Spleen (tissue), 11 donors: Measurements from ENCODE around the gene ANKRD44. TPM values are rescaled to one million over a fixed set of nuclear protein-coding genes. Genes with fewer than 3 reads are reported as not detected.
A peak's percentile ranks its signal among the peaks of the same experiment; 100 is the strongest.

Source experiments
- DNase-seq: peaks from one replicate; pipeline ENCODE4 v3.0.0-alpha.2; 2020
- H3K27ac ChIP-seq, 8 donors: fragments of 200-600 bp; sonication (generic) in 7 of 8; 1 replicate in 4 of 8; 2 replicates in 4 of 8; pipeline versions ENCODE4 v1.5.0 to v1.8.0; 2016 to 2021; ENCODE audit warnings: inconsistent platforms in 4 of 8, mild to moderate bottlenecking in 4 of 8, moderate library complexity in 1 of 8
- H3K27me3 ChIP-seq, 7 donors: fragments of 200-600 bp; sonication (generic) in 6 of 7; replicated peaks in 1 of 7; 1 replicate in 4 of 7; 2 replicates in 3 of 7; pipeline versions ENCODE4 v1.5.0 to v1.8.0; 2016 to 2021; ENCODE audit warnings: inconsistent platforms in 3 of 7, mild to moderate bottlenecking in 1 of 7
- H3K36me3 ChIP-seq, 6 donors: fragments of 200-600 bp; sonication (generic) in 5 of 6; 1 replicate in 4 of 6; 2 replicates in 2 of 6; pipeline versions ENCODE4 v1.5.0 to v1.8.0; 2016 to 2021; ENCODE audit warnings: inconsistent platforms in 2 of 6
- H3K4me1 ChIP-seq, 6 donors: fragments of 200-600 bp; sonication (generic) in 5 of 6; 1 replicate in 3 of 6; 2 replicates in 3 of 6; pipeline versions ENCODE4 v1.5.0 to v1.8.0; 2016 to 2021; ENCODE audit warnings: inconsistent platforms in 3 of 6
- H3K4me3 ChIP-seq, 8 donors: fragments of 200-600 bp; sonication (generic) in 7 of 8; 1 replicate in 4 of 8; 2 replicates in 4 of 8; pipeline versions ENCODE4 v1.5.0 to v1.8.0; 2016 to 2021; ENCODE audit warnings: inconsistent platforms in 4 of 8, mild to moderate bottlenecking in 4 of 8, moderate library complexity in 2 of 8
- H3K9me3 ChIP-seq, 8 donors: fragments of 200-600 bp; sonication (generic) in 7 of 8; 1 replicate in 4 of 8; 2 replicates in 4 of 8; pipeline versions ENCODE4 v1.5.0 to v1.8.0; 2016 to 2021; ENCODE audit warnings: inconsistent platforms in 4 of 8
- CTCF ChIP-seq, 11 experiments: fragments of 200-600 bp in 7 of 11; fragments of 450-650 bp in 4 of 11; sonication (generic) in 4 of 11; IDR thresholded peaks in 8 of 11; conservative IDR thresholded peaks in 3 of 11; 1 replicate in 7 of 11; 2 replicates in 4 of 11; pipeline versions ENCODE4 v1.4.0 to v1.8.0; 2016 to 2021; ENCODE audit warnings: antibody characterized with exemption in 11 of 11, inconsistent platforms in 4 of 11, mild to moderate bottlenecking in 1 of 11
- POLR2A ChIP-seq, 3 donors: fragments of 450-650 bp; IDR thresholded peaks; one replicate each; pipeline ENCODE4 v1.5.1; 2017; ENCODE audit warnings: antibody characterized with exemption in 3 of 3, mild to moderate bottlenecking in 1 of 3
- POLR2AphosphoS5 ChIP-seq, 3 donors: sonication (generic); formaldehyde crosslinking; IDR thresholded peaks; one replicate each; pipeline ENCODE4 v1.5.1; 2017; ENCODE audit warnings: antibody characterized with exemption in 3 of 3
- WGBS, 5 donors: extraction: QIAGEN DNeasy Blood & Tissue Kit in 3 of 5; methylation state at CpG; one replicate each; pipeline versions ENCODE4 v1.1.5 to v1.1.7; 2013 to 2018; 5-methylcytosine and 5-hydroxymethylcytosine counted together
- intact Hi-C: fragments of 100-400 bp; cut with DNase I; formaldehyde crosslinking; loops from one replicate; pipeline ENCODE4 v1.15.0; 2023; ENCODE audit warnings: low total_unique reads
- polyA plus RNA-seq, 3 donors: library from polyadenylated mRNA; stranded (reverse); fragments of 200-250 nt; gene quantifications; one replicate each; pipeline ENCODE4 v1.2.1, GENCODE V29; 2013
- total RNA-seq, 7 donors: library from RNA; depleted of rRNA in 3 of 7; stranded (reverse); fragments of >200 nt in 3 of 7; fragmentation: NEBNext Ultra II Directional in 4 of 7; extraction: Animal tissue kit (Norgen Biotek cat#: 25700) in 4 of 7; gene quantifications; one replicate each; pipeline versions ENCODE4 v1.1.0 to v1.2.1, GENCODE V29; 2016 to 2021
- donor health status: healthy with polysubstance abuse.
- donor health status: DM: no; HTN: no; CAD: no; lungs with moderate emphysema.
- donor health status: DM: no; HTN: no; CAD: no.
- donor health status: Bipolar disorder and iron deficiency.
- donor health status: healthy.
- donor health status: DM: no; HTN: no; CAD: no.
- donor health status: DM: yes; HTN: yes; CAD: no.

The ANKRD44 gene
- total and polyA plus RNA-seq, 10 donors = 16.0 to 183 (median 140) TPM

- H3K9me3 ChIP-seq = no peaks in the 10 kb centered on the region
- no peak for DNase-seq
- WGBS, 5 donors = 55 to 76% (median 71%) methylated on average over 10 of the region's 10 CpGs
- H3K4me3 ChIP-seq = no peak overlapping the region
- peaks cover 7 to 62% (median 23%) of the 10 kb centered on the region in 6 donors for H3K4me1 ChIP-seq
- TF ChIP-seq POLR2A (IDR thresholded peaks at IDR 0.05) (no peak), CTCF (IDR thresholded peaks at IDR 0.05 in 8 of 11, conservative IDR thresholded peaks at IDR 0.05 in 3 of 11) (no peak), POLR2AphosphoS5 (IDR thresholded peaks at IDR 0.05) (peak in 1 of 3 donors; percentile 42)
- no peaks in the 10 kb centered on the region for H3K27me3 ChIP-seq
- peak overlapping the region in 5 of 8 donors; percentile 17 to 74 (median 38) for H3K27ac ChIP-seq
- intact Hi-C loops = loop anchor here (10.0 kb wide), 1 partner anchor 48 kb away; no protein-coding TSS in a partner anchor
- H3K36me3 ChIP-seq = peaks cover 0 to 55% (median 14%) of the 10 kb centered on the region in 6 donors
These were observed 194.2 kb downstream of the ANKRD44 start for GRCh38 chr2:197116306-197116879.

- no peak for DNase-seq
- intact Hi-C loops = loop anchor here (10.0 kb wide), 1 partner anchor 49 kb away; no protein-coding TSS in a partner anchor
- H3K4me1 ChIP-seq = peaks cover 7 to 52% (median 19%) of the 10 kb centered on the region in 6 donors
- peaks cover under 1 to 55% (median 10%) of the 10 kb centered on the region in 6 donors for H3K36me3 ChIP-seq
- no peaks in the 10 kb centered on the region for H3K27me3 ChIP-seq
- peak overlapping the region in 5 of 8 donors; percentile 17 to 74 (median 38) for H3K27ac ChIP-seq
- H3K9me3 ChIP-seq = no peaks in the 10 kb centered on the region
- no peak overlapping the region for H3K4me3 ChIP-seq
- TF ChIP-seq POLR2AphosphoS5 (IDR thresholded peaks at IDR 0.05) (no peak), POLR2A (IDR thresholded peaks at IDR 0.05) (no peak), CTCF (IDR thresholded peaks at IDR 0.05 in 8 of 11, conservative IDR thresholded peaks at IDR 0.05 in 3 of 11) (no peak)
These were observed 195.3 kb downstream of the ANKRD44 start for GRCh38 chr2:197115325-197115724.

- WGBS, 5 donors = 12 to 36% (median 19%) methylated on average over 1 of the region's 1 CpG
- TF ChIP-seq POLR2A (IDR thresholded peaks at IDR 0.05) (no peak), POLR2AphosphoS5 (IDR thresholded peaks at IDR 0.05) (peak in 1 of 3 donors; percentile 33), CTCF (IDR thresholded peaks at IDR 0.05 in 8 of 11, conservative IDR thresholded peaks at IDR 0.05 in 3 of 11) (peak; percentile 40 to 76 (median 67))
- intact Hi-C loops = loop anchor here (5.0 to 10.0 kb wide), 3 partner anchors 52 to 264 kb away; no protein-coding TSS in a partner anchor
- H3K4me3 ChIP-seq = no peak overlapping the region
- no peaks in the 10 kb centered on the region for H3K27me3 ChIP-seq
- H3K27ac ChIP-seq = peak overlapping the region in 5 of 8 donors; percentile 11 to 74 (median 49)
- H3K9me3 ChIP-seq = no peaks in the 10 kb centered on the region
- H3K36me3 ChIP-seq = peaks cover 3 to 55% (median 21%) of the 10 kb centered on the region in 6 donors
- peaks cover 7 to 66% (median 26%) of the 10 kb centered on the region in 6 donors for H3K4me1 ChIP-seq
- DNase-seq = no peak
These were observed 197.3 kb downstream of the ANKRD44 start for GRCh38 chr2:197113275-197113711.

- intact Hi-C loops = no loop called here
- H3K36me3 ChIP-seq = peaks cover 3 to 70% (median 23%) of the 10 kb centered on the region in 6 donors
- WGBS, 5 donors = 83 to 95% (median 91%) methylated on average over 2 of the region's 2 CpGs
These were observed 201.3 kb downstream of the ANKRD44 start for GRCh38 chr2:197109326-197109725.

More at GRCh38 chr2:197109326-197109725, 201.3 kb downstream of the ANKRD44 start:
- peaks cover 10 to 51% (median 32%) of the 10 kb centered on the region in 6 donors for H3K4me1 ChIP-seq
- H3K4me3 ChIP-seq = no peak overlapping the region
- H3K27ac ChIP-seq = peak overlapping the region in 1 of 8 donors; percentile 73
- H3K27me3 ChIP-seq = no peaks in the 10 kb centered on the region
- DNase-seq = no peak
- TF ChIP-seq CTCF (IDR thresholded peaks at IDR 0.05 in 8 of 11, conservative IDR thresholded peaks at IDR 0.05 in 3 of 11) (no peak), POLR2A (IDR thresholded peaks at IDR 0.05) (no peak), POLR2AphosphoS5 (IDR thresholded peaks at IDR 0.05) (no peak)
- no peaks in the 10 kb centered on the region for H3K9me3 ChIP-seq
